ENCODE data around the gene P3H2. TPM values are rescaled to one million over a fixed set of nuclear protein-coding genes. Genes with fewer than 3 reads are reported as not detected.

The P3H2 gene
- polyA plus RNA-seq, 1 donor, result 94.2 TPM

- DNase-seq, result no peak
Measured at GRCh38 chr3:189945935-189946709, 174.6 kb downstream of the P3H2 start.

DNA sequence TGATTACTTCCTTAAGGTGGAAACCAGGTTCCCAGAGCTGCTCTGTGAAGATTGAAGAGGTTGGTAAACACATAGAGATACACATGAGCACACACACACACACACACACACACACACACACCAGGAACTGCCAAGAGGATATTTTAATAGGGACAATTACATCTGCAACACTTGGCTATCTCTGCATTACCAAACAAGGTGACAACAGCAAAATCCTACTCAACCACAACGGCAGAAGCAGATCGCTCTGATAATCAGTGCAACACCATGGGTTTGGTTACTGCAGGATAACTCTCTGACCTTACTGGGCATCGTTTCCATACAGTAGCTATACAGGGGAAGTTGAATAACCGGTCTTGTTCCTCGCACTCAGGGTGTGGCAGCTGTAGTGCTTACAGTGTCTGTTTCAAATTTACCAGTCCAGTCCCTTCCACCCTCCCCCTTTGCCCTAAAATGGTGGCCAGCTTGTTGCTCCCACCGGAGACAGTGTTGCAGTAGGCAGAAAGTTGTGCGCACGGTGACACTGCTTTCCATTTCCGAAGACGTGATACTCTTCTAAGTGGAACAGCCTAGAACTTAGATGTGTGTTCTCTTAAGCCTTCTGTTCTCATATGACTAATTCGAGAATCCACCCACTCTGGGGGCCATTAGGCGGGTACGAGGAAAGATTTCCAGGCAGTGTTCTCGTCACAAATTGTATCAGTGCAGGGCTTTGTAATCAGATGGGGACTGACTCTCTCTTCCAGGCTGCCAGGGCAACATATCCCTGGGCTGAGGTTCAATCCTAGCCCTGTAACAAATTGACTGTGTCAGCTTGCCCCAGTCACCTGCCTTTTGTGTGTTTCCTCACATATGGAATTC, 176.2 kb downstream of the P3H2 start:
- DNase-seq, result no peak

DNA sequence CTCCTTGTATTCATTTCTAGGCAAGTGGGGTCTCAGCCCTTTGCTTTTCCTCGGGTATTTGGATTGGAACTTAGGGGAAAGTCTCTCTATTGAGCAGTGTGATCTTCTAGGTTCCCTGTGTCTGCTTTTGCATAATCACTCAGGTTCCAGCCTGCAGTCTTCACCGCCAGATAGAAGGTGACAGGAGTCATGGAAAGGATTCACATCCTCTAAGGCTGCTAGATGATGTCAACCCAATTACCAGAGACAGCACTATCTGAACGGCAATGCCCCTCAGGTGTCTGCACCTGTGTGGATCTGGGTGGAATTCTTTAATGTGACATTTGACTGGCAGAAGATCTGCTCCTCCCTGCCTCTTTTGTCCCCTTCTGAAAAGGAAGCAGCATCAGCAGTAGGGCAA, 177.7 kb downstream of the P3H2 start:
- no peak for DNase-seq

DNA sequence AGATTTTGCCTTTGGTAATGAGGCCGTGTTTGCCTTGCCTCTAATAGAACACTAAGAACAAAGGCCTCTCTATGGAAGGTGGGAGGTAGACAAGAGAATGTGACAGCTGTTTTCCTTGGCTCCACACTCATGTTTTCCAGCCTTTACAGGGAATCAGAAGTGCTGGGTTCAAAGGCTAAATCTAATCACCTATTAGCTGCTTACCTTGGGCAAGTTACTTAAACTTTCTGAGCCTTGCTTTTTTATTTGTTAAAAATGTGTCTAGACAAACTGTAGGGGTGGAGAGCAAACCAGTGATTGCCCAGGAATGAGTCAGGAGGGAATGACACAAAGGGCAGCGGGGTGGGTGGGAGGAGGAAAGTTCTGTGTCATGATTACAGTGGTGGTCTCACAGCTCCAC, 179.0 kb downstream of the P3H2 start:
- DNase-seq, result no peak

DNA sequence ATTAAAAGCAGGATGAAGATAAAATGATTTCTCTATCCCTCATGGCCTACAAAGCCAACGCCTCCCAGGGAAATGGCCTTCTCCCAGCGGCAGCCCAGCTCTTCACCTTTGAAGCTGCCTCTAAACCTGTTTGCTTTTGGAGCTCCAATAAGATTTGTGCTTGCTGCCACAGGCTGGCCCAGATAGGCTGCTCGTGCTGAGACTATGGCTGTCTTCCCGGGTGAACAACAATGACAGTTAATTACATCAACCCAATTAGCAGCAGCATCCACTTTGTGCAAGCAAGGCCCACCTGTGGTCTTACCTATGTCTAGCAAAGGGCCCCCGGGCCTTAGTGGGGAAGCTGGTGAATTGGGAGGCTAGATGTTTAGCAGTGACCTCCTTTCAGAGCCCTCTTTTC, 179.6 kb downstream of the P3H2 start:
- no peak for DNase-seq

DNA sequence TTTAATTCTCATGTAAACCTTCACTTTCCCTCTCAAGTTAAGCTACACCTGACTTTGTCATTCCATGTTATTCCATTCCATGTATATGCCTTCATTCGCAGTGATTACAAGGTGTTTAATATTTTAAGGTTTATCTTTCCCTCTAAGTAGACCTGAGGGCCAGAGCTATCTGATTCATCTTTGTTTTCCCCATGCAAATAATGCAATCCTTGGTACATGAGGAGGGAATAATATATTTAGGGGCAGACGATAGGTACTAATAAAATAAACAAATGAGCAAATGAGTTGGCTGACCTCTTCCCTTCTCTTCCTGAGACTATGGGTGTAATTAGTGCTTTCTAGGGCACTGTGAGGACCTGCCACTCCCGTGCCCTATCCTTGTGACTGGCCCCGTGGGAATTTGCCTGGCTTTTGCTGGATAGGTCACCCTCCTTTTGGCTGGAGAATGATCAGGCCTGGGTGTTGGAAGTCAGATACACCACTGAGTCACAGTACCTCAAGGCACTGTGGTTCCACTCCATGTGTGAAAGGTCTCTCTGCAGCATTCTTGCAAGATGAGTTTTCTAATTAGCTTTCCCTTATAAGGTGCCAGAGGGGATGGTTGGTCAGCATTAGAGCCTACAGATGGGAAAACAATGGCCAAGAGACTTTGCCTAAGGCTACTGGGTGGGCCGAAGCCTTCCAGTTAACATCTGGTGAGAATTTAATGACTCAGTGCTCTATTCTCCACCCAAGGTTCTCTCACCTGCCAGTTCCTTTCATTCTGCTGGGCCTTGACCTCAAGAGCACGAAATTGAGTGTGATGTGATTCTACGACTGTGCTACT, 183.2 kb downstream of the P3H2 start:
- no peak for DNase-seq

- DNase-seq, result no peak
Measured at GRCh38 chr3:189936201-189936945, 184.3 kb downstream of the P3H2 start.

DNA sequence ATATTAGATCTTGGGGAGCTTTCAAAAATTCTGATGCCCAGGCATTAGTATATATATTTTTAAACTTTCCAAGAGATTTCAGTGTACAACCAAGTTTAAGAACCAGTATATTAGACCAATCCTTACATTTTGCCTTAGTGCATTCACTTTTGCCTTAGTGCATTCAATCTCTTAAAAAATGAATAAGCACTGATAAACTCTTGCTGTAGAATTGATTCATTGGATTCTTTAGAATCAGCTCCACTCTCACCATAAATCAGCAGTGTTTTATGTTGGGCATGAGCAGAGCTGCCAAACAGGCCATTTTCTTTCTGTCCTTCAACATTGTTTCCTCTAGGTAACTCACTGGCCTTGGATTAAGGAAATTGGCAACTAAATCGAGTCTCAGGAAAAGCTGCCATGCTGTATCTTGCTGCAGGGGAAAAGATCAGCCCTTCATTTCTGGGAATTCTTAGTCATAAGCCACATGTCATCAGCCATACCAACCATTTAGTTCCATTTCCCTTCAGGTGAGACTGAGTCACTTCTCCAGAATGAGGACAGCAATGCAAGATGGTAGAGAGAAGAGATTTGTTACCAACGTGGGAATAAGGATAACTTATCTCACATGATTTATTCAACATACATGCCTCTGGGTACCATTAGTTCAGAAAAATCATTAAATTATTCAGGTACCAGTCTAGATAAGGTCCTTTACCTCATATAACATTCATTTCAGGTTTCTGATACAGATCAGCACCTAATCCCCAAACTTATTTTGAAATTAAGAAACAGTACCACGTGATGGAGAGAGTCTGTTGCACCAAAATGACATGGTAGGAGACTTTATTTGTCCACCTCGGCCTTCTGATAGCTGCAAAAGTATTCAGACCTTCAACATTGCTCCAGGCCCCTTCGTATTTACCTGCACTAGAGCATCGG, 192.5 kb downstream of the P3H2 start:
- DNase-seq, result no peak

DNA sequence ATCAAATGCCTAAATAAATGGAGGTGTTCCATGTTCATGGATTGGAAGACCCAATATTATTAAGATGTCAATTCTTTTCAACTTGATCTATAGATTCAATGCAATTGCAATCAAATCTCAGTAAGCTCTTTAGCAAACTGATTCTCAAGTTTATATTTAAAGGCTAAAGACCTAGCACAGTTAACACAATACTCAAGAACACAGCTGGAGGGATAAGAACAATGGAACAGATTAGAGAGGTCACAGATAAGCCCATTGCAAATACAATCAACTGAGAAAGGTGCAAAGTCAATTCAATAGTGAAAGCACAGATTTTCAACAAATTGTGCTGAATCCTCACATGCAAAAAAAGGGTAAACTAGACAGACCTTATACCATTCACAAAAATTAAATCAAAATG, 198.9 kb downstream of the P3H2 start:
- no peak for DNase-seq

GRCh38 chr3:189914799-189915198, 205.9 kb downstream of the P3H2 start:
- DNase-seq, result no peak

- DNase-seq, result no peak
Measured at GRCh38 chr3:189911001-189911400, 209.7 kb downstream of the P3H2 start.

GRCh38 chr3:189909573-189909972, 211.1 kb downstream of the P3H2 start:
- no peak for DNase-seq

- no peak for DNase-seq
Measured at GRCh38 chr3:189909139-189909538, 211.6 kb downstream of the P3H2 start.

GRCh38 chr3:189908646-189909045, 212.1 kb downstream of the P3H2 start:
- DNase-seq, result no peak

GRCh38 chr3:189907803-189908202, 212.9 kb downstream of the P3H2 start:
- DNase-seq, result no peak

Other genes with a start within 250 kb of the P3H2 start
- gene CLDN1, start 201.5 kb upstream of the P3H2 start, polyA plus RNA-seq (ENCODE audit: insufficient read length), result 58.2 TPM